Caki2 (cell line): ENCODE data around the gene TBX1. TPM values are rescaled to one million over a fixed set of nuclear protein-coding genes. Genes with fewer than 3 reads are reported as not detected.
"Not testable (repeated sequence)": the region's sequence is repeated elsewhere in the genome, so short reads cannot be mapped to it uniquely, and the experiment has no call there.

ENCODE experiments used
- DNase-seq: peaks from one replicate; pipeline ENCODE4 v3.0.0-alpha.2; 2015; ENCODE audit warnings: low read depth
- in situ Hi-C: cut with HindIII; loops from 2 replicates; pipeline ENCODE4 v1.10.0; 2016; ENCODE audit warnings: low sequenced_read_pairs, low pct_unique_long_range_greater_than_20kb, mixed read lengths
- total RNA-seq: library from RNA; depleted of rRNA; stranded (reverse); fragments of >200 nt; shearing (Covaris generic); gene quantifications from 2 replicates; pipeline ENCODE4 v1.2.3, GENCODE V29; 2014; ENCODE audit warnings: low replicate concordance

The TBX1 gene
- total RNA-seq, 1 experiment from 2014 or later, result 0.68 TPM

GRCh38 chr22:19722178-19722981 lies 38.2 kb upstream of the TBX1 start:
- in situ Hi-C loops, result no loop called here
- no peak for DNase-seq

GRCh38 chr22:19722982-19723231 lies 37.7 kb upstream of the TBX1 start:
- no peak for DNase-seq
- in situ Hi-C loops, result no loop called here

GRCh38 chr22:19723232-19723982 lies 37.2 kb upstream of the TBX1 start, which contains the start of gene GP1BB:
GP1BB (plus strand) TSS chr22:19723539; CDS start chr22:19723570, 31 bp downstream.
- in situ Hi-C loops, result no loop called here

DNA sequence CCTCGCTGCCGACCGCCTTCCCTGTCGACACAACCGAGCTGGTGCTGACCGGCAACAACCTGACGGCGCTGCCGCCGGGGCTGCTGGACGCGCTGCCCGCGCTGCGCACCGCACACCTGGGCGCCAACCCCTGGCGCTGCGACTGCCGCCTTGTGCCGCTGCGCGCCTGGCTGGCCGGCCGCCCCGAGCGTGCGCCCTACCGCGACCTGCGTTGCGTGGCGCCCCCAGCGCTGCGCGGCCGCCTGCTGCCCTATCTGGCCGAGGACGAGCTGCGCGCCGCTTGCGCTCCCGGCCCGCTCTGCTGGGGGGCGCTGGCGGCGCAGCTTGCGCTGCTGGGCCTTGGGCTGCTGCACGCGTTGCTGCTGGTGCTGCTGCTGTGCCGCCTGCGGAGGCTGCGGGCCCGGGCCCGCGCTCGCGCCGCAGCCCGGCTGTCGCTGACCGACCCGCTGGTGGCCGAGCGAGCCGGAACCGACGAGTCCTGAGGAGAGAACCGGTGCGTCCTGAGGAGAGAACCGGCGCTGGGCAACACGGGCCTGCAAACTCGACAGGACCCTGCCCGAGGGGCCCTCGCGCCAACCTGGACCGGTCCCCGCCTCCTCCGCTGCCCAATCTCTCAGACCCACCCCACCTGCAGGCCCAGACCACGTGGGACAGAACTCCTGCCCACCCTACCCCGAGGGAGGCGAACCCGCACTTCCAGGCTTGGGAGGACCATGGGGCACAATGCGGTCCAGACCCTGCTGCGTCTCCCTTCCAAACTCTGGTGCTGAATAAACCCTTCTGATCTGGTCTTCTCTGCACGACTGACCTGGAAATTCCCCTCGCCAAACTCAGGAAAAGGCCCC lies 36.4 kb upstream of the TBX1 start:
- DNase-seq, result no peak
- in situ Hi-C loops, result no loop called here

More at GRCh38 chr22:19723232-19723982, 37.2 kb upstream of the TBX1 start, which contains the start of gene GP1BB:
- DNase-seq, result no peak

GRCh38 chr22:19724927-19725661 lies 35.5 kb upstream of the TBX1 start:
- in situ Hi-C loops, result no loop called here
- no peak for DNase-seq

DNA sequence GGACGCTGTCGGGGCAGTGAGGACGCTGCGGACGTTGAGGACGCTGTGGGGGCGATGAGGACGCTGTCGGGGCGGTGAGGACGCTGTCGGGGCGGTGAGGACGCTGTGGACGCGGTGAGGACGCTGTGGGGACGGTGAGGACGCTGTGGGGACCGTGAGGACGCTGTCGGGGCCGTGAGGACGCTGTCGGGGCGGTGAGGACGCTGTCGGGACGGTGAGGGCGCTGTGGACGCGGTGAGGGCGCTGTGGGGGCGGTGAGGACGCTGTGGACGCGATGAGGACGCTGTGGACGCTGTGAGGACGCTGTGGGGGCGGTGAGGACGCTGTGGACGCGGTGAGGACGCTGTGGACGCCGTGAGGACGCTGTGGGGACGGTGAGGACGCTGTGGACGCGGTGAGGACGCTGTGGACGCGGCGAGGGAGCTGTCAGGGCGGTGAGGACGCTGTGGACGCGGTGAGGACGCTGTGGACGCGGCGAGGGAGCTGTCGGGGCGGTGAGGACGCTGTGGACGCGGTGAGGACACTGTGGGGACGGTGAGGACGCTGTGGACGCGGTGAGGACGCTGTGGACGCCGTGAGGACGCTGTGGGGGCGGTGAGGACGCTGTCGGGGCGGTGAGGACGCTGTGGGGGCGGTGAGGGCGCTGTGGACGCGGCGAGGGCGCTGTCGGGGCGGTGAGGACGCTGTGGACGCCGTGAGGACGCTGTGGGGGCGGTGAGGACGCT lies 34.4 kb upstream of the TBX1 start:
- DNase-seq, in situ Hi-C loops: not testable (repeated sequence)

DNA sequence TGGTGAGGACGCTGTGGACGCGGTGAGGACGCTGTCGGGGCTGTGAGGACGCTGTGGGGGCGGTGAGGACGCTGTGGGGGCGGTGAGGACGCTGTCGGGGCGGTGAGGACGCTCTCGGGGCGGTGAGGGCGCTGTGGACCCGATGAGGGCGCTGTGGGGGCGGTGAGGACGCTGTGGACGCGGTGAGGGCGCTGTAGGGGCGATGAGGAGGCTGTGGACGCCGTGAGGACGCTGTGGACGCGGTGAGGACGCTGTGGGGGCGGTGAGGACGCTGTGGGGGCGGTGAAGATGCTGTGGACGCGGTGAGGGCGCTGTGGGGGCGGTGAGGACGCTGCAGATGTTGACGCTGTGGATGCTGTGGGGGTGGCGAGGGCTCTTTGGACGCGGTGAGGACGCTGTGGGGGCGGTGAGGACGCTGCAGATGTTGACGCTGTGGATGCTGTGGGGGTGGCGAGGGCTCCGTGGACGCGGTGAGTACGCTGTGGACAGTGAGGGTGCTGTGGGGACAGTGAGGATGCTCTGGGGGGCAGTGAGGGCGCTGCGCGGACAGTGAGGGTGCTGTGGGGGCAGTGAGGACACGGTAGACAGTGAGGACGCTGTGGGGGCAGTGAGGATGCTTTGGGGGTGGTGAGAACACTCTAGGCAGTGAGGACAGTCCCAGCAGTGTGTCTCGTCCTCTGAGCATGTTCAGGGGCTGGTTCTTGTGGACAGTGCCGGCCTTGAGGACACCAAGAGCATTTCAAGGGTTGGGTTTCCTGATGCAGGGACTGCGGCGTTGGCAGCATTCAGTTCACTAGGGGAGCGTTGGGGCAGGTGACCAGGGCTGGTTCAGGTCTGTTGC lies 33.0 kb upstream of the TBX1 start:
- in situ Hi-C loops, result no loop called here
- DNase-seq, result no peak

DNA sequence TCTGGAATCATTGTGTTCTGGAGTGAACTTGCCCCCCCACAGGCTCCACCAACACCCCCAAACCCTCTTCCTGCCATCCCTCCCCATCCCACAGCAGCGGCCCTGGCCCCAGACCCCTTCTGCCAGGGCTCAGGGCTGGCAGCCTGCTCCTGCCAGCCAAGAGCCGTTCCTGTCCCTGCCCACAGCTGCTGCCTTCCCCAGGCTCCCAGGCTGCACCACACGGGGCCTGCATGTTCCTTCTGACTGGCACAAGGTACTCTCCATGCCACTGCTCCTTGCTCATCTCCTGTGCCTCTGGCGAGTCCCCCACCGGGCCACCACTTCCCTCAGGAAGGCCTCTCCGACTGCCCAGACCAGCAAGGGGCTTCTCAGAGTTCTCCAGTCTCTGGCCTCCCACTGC lies 32.3 kb upstream of the TBX1 start:
- no peak for DNase-seq
- in situ Hi-C loops, result no loop called here

GRCh38 chr22:19728836-19729235 lies 31.7 kb upstream of the TBX1 start:
- in situ Hi-C loops, result no loop called here
- no peak for DNase-seq

GRCh38 chr22:19729507-19729906 lies 31.1 kb upstream of the TBX1 start:
- in situ Hi-C loops, result no loop called here
- no peak for DNase-seq

DNA sequence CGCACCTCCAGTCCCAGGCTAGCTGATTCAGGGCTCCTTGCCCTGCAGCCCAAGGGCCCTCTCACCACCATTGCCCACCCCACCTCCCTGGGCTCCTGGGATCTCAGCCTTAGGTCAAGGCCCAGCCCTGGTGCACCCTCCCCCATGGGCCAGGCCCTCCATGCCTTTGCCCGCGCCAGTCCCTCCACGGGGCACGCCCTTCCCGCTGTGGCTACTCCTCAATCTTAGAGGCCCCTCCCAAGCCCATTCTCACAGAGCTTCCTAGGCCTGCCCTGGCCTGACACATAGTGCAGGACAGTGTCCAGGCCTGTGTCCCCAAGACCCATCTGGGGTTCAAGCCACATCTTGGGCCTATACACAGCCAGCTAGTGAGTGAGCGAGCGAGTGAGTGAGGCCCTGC lies 30.4 kb upstream of the TBX1 start:
- in situ Hi-C loops, result no loop called here

DNA sequence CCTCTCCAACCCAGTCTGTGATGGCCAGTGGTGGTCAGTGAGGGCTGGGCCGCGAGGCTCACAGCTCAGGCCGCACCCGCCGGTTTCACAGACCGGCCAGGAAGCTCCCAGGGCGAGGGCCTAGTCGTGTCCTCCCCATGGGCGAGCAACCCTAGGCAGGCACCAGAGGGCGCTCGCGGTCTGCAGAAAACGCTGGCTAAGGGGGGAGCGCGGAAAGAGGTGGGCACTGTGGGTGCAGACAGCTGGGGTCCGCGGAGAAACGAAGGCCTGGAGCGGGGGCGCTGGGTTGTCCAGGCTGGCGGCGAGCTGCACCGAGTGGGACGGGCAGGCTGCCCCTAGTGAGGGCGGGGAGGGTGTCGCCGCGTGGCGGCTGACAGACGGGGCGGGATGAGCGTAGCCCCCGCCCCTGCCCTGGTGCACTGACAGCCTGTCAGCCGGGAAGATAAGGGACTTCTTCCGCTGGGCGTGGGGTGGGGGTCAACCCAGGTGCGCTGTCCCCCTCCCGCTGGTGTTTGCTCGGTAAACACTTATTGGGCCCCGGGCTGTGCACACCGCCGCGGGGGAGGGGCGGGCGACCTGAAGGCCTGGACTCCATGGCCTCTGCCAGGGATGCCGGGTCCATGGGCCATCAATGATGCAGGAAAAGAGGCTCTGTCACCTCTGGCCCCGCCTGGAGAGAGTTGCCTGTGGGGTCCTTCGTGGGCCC lies 29.8 kb upstream of the TBX1 start:
- in situ Hi-C loops, result no loop called here

More for the DNA sequence above, 30.4 kb upstream of the TBX1 start:
- no peak for DNase-seq

DNA sequence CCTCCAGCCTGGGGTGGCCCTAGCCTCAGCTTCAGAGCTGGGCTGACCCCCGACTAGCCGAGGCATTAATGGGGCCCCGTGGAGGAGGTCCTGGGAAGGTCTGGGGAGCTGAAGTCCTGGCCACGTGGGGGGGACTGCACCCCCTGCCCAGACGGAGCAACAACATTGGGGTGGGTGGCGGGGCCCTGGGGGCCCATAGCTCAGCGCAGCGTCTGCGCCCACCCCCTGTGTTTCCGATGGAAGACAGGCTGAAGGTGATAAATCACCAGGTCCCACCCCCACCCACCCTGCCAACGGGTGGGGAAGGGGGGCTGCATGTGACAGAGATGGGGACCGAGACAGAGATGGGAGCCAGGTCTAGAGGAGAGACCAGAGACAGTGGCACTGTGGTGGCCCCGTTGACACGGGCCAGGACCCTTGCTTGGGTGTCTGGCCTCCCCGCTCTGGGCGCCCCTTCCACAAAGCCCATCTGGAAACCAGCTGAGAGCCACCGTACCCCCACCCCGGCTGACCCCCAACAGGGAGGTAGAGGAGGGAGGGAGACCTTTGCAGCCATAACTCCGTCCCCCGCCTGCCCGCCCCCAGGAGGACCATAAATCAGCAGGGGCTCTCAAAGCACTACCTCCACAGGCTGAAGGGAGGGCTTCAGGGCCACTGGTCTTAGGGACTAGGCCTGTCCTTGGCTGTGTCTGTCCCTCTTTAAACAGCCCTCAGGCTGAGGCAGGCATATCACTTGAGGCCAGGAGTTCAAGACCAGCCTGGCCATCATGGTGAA lies 29.0 kb upstream of the TBX1 start:
- in situ Hi-C loops, result no loop called here
- no peak for DNase-seq

More for the DNA sequence above, 29.8 kb upstream of the TBX1 start:
- DNase-seq, result peak; percentile 76

- in situ Hi-C loops, result no loop called here
- no peak for DNase-seq
These were observed 28.0 kb upstream of the TBX1 start for GRCh38 chr22:19732403-19733113.

GRCh38 chr22:19733755-19734154 lies 26.8 kb upstream of the TBX1 start:
- DNase-seq, result no peak
- in situ Hi-C loops, result no loop called here
